ENCODE measurements around the gene KIF5C.

KIF5C gene

GRCh38 chr2:149050188-149050587 is 175.2 kb downstream of the KIF5C start:
- no peak for DNase-seq (ENCODE audit: extremely low spot score)
- TF ChIP-seq, protein P1, sequence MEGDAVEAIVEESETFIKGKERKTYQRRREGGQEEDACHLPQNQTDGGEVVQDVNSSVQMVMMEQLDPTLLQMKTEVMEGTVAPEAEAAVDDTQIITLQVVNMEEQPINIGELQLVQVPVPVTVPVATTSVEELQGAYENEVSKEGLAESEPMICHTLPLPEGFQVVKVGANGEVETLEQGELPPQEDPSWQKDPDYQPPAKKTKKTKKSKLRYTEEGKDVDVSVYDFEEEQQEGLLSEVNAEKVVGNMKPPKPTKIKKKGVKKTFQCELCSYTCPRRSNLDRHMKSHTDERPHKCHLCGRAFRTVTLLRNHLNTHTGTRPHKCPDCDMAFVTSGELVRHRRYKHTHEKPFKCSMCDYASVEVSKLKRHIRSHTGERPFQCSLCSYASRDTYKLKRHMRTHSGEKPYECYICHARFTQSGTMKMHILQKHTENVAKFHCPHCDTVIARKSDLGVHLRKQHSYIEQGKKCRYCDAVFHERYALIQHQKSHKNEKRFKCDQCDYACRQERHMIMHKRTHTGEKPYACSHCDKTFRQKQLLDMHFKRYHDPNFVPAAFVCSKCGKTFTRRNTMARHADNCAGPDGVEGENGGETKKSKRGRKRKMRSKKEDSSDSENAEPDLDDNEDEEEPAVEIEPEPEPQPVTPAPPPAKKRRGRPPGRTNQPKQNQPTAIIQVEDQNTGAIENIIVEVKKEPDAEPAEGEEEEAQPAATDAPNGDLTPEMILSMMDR (IDR thresholded peaks at IDR 0.05; ENCODE audit: control extremely low read depth, extremely low read depth, low read depth, missing control alignments) = no peak
- CTCF ChIA-PET = interaction anchor here (1.0 to 4.3 kb wide), 3 partner anchors 9 to 32 kb away, joined by 3 to 25 read pairs (median 4); no protein-coding TSS in a partner anchor
- POLR2A ChIA-PET = no interaction called here

DNA sequence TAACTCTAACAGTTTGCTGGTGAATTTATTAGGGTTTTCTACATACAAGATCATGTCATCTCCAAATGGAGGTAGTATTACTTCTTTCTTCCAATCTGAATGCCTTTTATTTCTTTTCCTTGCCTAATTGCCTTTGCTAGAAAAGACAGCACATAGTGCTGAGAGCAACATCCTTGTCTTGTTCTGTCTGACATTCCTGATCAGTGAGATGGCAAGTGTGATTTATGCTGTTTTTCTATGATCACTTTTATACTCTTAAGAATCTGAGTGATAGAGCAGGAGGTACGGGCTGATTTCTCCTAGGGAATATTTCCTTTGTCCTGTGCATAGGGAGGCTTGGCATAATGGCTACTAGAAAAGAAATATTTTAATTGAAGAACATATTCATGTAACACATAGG is 180.7 kb downstream of the KIF5C start:
- DNase-seq (ENCODE audit: extremely low spot score) = no peak
- ChIA-PET POLR2A (no interaction called here), CTCF (interaction anchor here (1.4 to 1.9 kb wide), 2 partner anchors 16 to 25 kb away, joined by 4 read pairs; no protein-coding TSS in a partner anchor)
- TF ChIP-seq, protein P1 (IDR thresholded peaks at IDR 0.05; ENCODE audit: control extremely low read depth, extremely low read depth, low read depth, missing control alignments) = no peak

DNA sequence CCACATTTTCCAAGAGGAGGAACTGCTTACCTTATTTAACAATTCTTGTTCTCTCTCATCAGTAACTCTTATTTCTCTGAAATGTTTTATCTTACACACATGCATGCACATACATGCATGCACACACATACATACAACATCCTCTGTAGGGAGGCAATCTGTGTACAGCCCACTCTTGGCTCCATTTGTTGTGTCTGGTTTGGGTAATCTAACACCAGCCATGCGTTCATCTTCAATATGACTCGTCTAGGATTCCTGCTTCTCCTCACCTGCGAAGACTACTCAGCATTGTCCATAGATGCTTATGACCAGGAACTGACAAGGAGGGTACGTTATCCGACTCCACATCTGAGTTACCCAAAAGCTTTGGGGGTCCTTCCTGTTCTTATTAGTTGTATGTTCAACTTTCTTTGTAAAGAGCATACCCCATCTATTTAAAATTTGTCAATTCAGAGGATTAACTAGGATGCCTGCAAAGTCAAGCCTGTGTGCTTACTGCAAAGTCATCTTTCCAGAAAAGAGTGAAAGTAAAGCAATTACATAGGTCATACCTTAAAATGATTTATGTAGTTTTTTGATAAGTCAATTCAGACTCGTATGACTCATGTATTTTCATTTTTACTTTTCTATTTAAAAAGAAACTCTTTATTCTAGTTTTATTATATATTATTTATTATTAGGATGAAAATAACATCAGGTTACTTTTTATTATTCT is 181.7 kb downstream of the KIF5C start:
- TF ChIP-seq, protein P1 (IDR thresholded peaks at IDR 0.05; ENCODE audit: control extremely low read depth, extremely low read depth, low read depth, missing control alignments) = no peak
- ChIA-PET CTCF (interaction anchor here (1.7 kb wide), 1 partner anchor 40 kb away, joined by 6 read pairs; no protein-coding TSS in a partner anchor), POLR2A (no interaction called here)
- no peak for DNase-seq (ENCODE audit: extremely low spot score)

- DNase-seq (ENCODE audit: extremely low spot score) = no peak
- CTCF ChIA-PET = interaction anchor here (1.7 kb wide), 1 partner anchor 41 kb away, joined by 6 read pairs; no protein-coding TSS in a partner anchor
- POLR2A ChIA-PET = no interaction called here
- TF ChIP-seq, protein P1 (IDR thresholded peaks at IDR 0.05; ENCODE audit: control extremely low read depth, extremely low read depth, low read depth, missing control alignments) = no peak
Measured at GRCh38 chr2:149057401-149057800, 182.4 kb downstream of the KIF5C start.

DNA sequence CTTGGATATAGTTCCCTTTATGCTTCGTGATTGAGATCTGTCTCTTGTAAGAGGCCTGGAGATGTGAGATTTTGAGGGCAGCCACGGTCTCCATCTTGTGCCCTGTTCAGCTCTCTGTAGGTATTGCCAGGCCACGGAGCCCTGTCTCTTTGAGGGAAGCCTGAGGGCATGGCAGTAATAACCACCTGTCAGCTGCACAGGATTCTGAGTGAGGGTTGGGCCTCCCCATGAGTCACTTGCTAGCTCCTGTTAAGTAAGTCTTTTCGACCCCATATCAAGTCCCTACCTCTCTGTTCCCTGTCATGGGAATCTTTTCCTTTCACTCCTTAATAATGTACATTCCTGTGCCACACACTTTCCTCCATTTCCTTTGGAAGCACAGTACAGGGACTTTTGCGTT is 183.9 kb downstream of the KIF5C start:
- ChIA-PET POLR2A (no interaction called here), CTCF (no interaction called here)
- DNase-seq (ENCODE audit: extremely low spot score) = no peak
- TF ChIP-seq, protein P1 (IDR thresholded peaks at IDR 0.05; ENCODE audit: control extremely low read depth, extremely low read depth, low read depth, missing control alignments) = no peak

DNA sequence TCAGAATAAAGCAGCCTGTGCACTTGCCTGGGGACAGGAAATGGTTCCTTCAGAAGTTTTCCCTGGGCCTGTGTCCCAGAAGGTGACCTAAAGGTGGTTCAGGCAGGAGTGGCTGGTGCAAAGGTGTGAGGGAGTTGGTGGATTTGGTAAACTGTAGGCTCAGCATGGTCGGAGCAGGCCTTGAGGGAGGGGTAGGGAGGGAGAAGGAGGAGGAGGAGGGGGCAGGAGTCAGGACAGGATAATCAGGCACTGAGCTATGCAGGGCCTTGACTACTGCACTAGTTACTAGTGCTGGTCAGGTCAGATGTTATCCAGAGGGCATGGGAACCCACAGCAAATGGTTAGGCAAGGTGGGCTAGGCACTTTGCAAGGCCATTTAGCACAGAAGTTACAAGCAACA is 184.8 kb downstream of the KIF5C start:
- DNase-seq (ENCODE audit: extremely low spot score) = no peak
- ChIA-PET CTCF (no interaction called here), POLR2A (no interaction called here)
- TF ChIP-seq, protein P1 (IDR thresholded peaks at IDR 0.05; ENCODE audit: control extremely low read depth, extremely low read depth, low read depth, missing control alignments) = no peak
